IPS-18c (cell line): ENCODE measurements around the gene ERO1B.
A peak's percentile ranks its signal among the peaks of the same experiment; 100 is the strongest.
"Not testable (repeated sequence)": the region's sequence is repeated elsewhere in the genome, so short reads cannot be mapped to it uniquely, and the experiment has no call there.

Source experiments
- H3K4me3 ChIP-seq: 2 replicates; pipeline ENCODE4 v1.7.0; 2013; ENCODE audit warnings: low read depth, mild to moderate bottlenecking, low read length, moderate library complexity; ENCODE audit not compliant: insufficient read depth
- H3K9me3 ChIP-seq: one replicate; pipeline ENCODE4 v1.6.1; 2013; ENCODE audit warnings: mild to moderate bottlenecking, low read length, moderate library complexity; ENCODE audit not compliant: control insufficient read depth, insufficient read depth

Gene ERO1B

GRCh38 chr1:236281654-236282424, at the start of gene ERO1B:
Gene ERO1B, minus strand, starts transcription at chr1:236281958. Its CDS starts 175 bp downstream, at chr1:236281783.
- Histone ChIP-seq H3K4me3 (peak within 1 kb of the TSS; percentile 84), H3K9me3 (peaks cover 3% of the 10 kb centered on the region)

- H3K9me3 ChIP-seq, H3K4me3 ChIP-seq: not testable (repeated sequence)
These were observed 49.7 kb upstream of the ERO1B start for GRCh38 chr1:236331412-236331811.

- no peaks in the 10 kb centered on the region for H3K9me3 ChIP-seq
- H3K4me3 ChIP-seq: no peak overlapping the region
These were observed 44.7 kb upstream of the ERO1B start for GRCh38 chr1:236326432-236326831.

- no peak overlapping the region for H3K4me3 ChIP-seq
- H3K9me3 ChIP-seq: no peaks in the 10 kb centered on the region
These were observed 43.8 kb upstream of the ERO1B start for GRCh38 chr1:236325567-236325966.

GRCh38 chr1:236323819-236324411, 42.2 kb upstream of the ERO1B start:
- no peak overlapping the region for H3K4me3 ChIP-seq

GRCh38 chr1:236322566-236323409, 41.0 kb upstream of the ERO1B start:
- Histone ChIP-seq H3K4me3 (no peak overlapping the region), H3K9me3 (no peaks in the 10 kb centered on the region)

More at GRCh38 chr1:236323819-236324411, 42.2 kb upstream of the ERO1B start:
- no peaks in the 10 kb centered on the region for H3K9me3 ChIP-seq

- no peaks in the 10 kb centered on the region for H3K9me3 ChIP-seq
- no peak overlapping the region for H3K4me3 ChIP-seq
These were observed 39.3 kb upstream of the ERO1B start for GRCh38 chr1:236321101-236321500.

GRCh38 chr1:236320671-236321070, 38.9 kb upstream of the ERO1B start:
- Histone ChIP-seq H3K4me3 (no peak overlapping the region), H3K9me3 (no peaks in the 10 kb centered on the region)

GRCh38 chr1:236320214-236320613, 38.5 kb upstream of the ERO1B start:
- Histone ChIP-seq H3K4me3 (no peak overlapping the region), H3K9me3 (no peaks in the 10 kb centered on the region)

GRCh38 chr1:236316437-236316836, 34.7 kb upstream of the ERO1B start:
- H3K4me3 ChIP-seq: no peak overlapping the region

GRCh38 chr1:236315518-236315917, 33.8 kb upstream of the ERO1B start:
- Histone ChIP-seq H3K9me3 (no peaks in the 10 kb centered on the region), H3K4me3 (no peak overlapping the region)

More at GRCh38 chr1:236316437-236316836, 34.7 kb upstream of the ERO1B start:
- no peaks in the 10 kb centered on the region for H3K9me3 ChIP-seq

- no peaks in the 10 kb centered on the region for H3K9me3 ChIP-seq
- H3K4me3 ChIP-seq: no peak overlapping the region
These were observed 33.3 kb upstream of the ERO1B start for GRCh38 chr1:236315092-236315491.

GRCh38 chr1:236314050-236314449, 32.3 kb upstream of the ERO1B start:
- not testable (repeated sequence) for H3K9me3 ChIP-seq, H3K4me3 ChIP-seq

- Histone ChIP-seq H3K9me3 (no peaks in the 10 kb centered on the region), H3K4me3 (no peak overlapping the region)
These were observed 31.7 kb upstream of the ERO1B start for GRCh38 chr1:236313427-236313826.

- Histone ChIP-seq H3K4me3 (no peak overlapping the region), H3K9me3 (no peaks in the 10 kb centered on the region)
These were observed 29.3 kb upstream of the ERO1B start for GRCh38 chr1:236311040-236311439.

GRCh38 chr1:236308827-236309226, 27.1 kb upstream of the ERO1B start:
- Histone ChIP-seq H3K9me3 (no peaks in the 10 kb centered on the region), H3K4me3 (no peak overlapping the region)

- no peak overlapping the region for H3K4me3 ChIP-seq
These were observed 25.7 kb upstream of the ERO1B start for GRCh38 chr1:236307435-236307834.

GRCh38 chr1:236304682-236305081, 22.9 kb upstream of the ERO1B start:
- Histone ChIP-seq H3K4me3 (no peak overlapping the region), H3K9me3 (no peaks in the 10 kb centered on the region)

More at GRCh38 chr1:236307435-236307834, 25.7 kb upstream of the ERO1B start:
- no peaks in the 10 kb centered on the region for H3K9me3 ChIP-seq
